ENCODE measurements around the gene SLC41A2.
A peak's percentile ranks its signal among the peaks of the same experiment; 100 is the strongest.

SLC41A2 gene

DNA sequence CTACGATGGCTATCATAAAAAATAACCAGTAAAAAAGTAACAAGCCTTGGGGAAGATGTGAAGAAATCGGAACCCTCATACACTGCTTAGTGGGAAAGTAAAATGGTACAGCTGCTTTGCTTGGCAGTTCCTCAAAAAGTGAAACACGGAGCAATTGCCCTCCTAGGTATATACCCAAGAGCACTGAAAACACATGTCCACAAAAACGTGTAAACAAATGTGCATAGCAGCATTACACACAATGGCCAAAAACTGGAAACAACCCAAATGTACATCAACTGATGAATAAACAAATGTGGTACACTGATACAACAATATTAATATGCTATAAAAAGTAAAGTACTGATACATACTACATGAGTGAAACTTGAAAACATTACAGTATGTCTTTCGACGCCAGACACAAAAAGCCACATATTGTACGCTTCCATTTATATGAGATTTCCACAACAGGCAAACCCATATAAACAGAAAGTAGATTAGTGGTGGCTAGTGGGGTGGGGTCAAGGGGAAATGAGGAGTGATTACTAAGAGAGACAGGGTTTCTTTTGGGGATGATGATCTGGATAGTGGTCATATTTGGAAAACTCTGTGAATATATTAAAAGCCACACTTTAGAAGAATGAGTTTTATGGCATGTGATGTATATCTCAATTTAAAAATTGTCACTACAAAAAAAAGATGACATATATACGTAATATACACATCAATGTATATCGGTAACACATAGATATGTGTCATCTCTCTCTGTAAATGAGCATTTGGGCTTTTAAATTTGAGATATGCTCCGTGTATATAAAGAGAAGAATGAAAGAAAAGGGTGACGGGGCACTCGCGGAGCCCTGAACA, 996 bp downstream of the SLC41A2 start:
- peaks cover 10% of the 10 kb centered on the region for H3F3A ChIP-seq (ENCODE audit: insufficient read depth)
- peak overlapping the region; percentile 89 for H2AFZ ChIP-seq (ENCODE audit: low read depth, low read length, severe bottlenecking)
- H3K9me3 ChIP-seq (ENCODE audit: insufficient read depth, low read length) = no peaks in the 10 kb centered on the region
- H3K4me2 ChIP-seq (ENCODE audit: low read depth, low read length, poor library complexity, severe bottlenecking) = peak overlapping the region; percentile 78
- TF ChIP-seq, protein P1, sequence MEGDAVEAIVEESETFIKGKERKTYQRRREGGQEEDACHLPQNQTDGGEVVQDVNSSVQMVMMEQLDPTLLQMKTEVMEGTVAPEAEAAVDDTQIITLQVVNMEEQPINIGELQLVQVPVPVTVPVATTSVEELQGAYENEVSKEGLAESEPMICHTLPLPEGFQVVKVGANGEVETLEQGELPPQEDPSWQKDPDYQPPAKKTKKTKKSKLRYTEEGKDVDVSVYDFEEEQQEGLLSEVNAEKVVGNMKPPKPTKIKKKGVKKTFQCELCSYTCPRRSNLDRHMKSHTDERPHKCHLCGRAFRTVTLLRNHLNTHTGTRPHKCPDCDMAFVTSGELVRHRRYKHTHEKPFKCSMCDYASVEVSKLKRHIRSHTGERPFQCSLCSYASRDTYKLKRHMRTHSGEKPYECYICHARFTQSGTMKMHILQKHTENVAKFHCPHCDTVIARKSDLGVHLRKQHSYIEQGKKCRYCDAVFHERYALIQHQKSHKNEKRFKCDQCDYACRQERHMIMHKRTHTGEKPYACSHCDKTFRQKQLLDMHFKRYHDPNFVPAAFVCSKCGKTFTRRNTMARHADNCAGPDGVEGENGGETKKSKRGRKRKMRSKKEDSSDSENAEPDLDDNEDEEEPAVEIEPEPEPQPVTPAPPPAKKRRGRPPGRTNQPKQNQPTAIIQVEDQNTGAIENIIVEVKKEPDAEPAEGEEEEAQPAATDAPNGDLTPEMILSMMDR (IDR thresholded peaks at IDR 0.05; ENCODE audit: insufficient read depth, low read length, poor library complexity, severe bottlenecking) = no peak
- no peak for TF ChIP-seq EZH2phosphoT487 (conservative IDR thresholded peaks at IDR 0.05; ENCODE audit: low read length)
- H3K27ac ChIP-seq (ENCODE audit: low read depth, low read length) = no peak overlapping the region
- peak overlapping the region; percentile 67 for H3K9ac ChIP-seq (ENCODE audit: low read length)
- H3K4me3 ChIP-seq (ENCODE audit: insufficient read depth, low read length, poor library complexity, severe bottlenecking) = peak overlapping the region; percentile 76
- H3K79me2 ChIP-seq (ENCODE audit: insufficient read depth, low read length) = no peaks in the 10 kb centered on the region
- no peaks in the 10 kb centered on the region for H3K9me2 ChIP-seq (replicated peaks; ENCODE audit: insufficient read depth, low read length)
- no peaks in the 10 kb centered on the region for H3K27me3 ChIP-seq (ENCODE audit: low read length)
- no peaks in the 10 kb centered on the region for H3K36me3 ChIP-seq (ENCODE audit: low read length)
- H4K20me1 ChIP-seq (ENCODE audit: low read depth, low read length) = no peaks in the 10 kb centered on the region

DNA sequence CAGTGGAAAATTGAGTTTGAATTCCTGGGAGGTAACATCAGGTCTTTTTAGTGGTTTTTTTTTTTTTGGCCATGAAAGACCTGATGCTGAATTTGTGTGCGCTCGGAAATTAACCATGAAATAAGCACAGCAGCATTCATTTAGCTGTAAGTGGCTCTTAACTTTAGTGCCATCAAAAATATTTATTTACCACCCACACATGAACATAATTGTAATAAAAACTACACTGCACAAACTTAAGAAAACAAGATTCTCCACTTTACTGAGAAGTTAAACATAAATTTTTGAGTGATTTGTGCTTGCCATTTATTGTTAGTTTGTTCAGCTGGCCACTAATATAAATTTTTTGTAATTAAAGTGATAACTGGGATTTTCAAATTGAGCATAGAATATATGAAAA, 2.4 kb downstream of the SLC41A2 start:
- Histone ChIP-seq H3K79me2 (ENCODE audit: insufficient read depth, low read length) (no peaks in the 10 kb centered on the region), H3K9me3 (ENCODE audit: insufficient read depth, low read length) (no peaks in the 10 kb centered on the region), H3K4me3 (ENCODE audit: insufficient read depth, low read length, poor library complexity, severe bottlenecking) (no peak overlapping the region), H3K36me3 (ENCODE audit: low read length) (no peaks in the 10 kb centered on the region), H4K20me1 (ENCODE audit: low read depth, low read length) (no peaks in the 10 kb centered on the region), H2AFZ (ENCODE audit: low read depth, low read length, severe bottlenecking) (no peak overlapping the region), H3F3A (ENCODE audit: insufficient read depth) (peaks cover 10% of the 10 kb centered on the region), H3K27me3 (ENCODE audit: low read length) (no peaks in the 10 kb centered on the region), H3K9me2 (replicated peaks; ENCODE audit: insufficient read depth, low read length) (no peaks in the 10 kb centered on the region), H3K9ac (ENCODE audit: low read length) (no peak overlapping the region), H3K4me2 (ENCODE audit: low read depth, low read length, poor library complexity, severe bottlenecking) (no peak overlapping the region), H3K27ac (ENCODE audit: low read depth, low read length) (no peak overlapping the region)
- no peak for TF ChIP-seq EZH2phosphoT487 (conservative IDR thresholded peaks at IDR 0.05; ENCODE audit: low read length)
- TF ChIP-seq, protein P1 (IDR thresholded peaks at IDR 0.05; ENCODE audit: insufficient read depth, low read length, poor library complexity, severe bottlenecking) = no peak

DNA sequence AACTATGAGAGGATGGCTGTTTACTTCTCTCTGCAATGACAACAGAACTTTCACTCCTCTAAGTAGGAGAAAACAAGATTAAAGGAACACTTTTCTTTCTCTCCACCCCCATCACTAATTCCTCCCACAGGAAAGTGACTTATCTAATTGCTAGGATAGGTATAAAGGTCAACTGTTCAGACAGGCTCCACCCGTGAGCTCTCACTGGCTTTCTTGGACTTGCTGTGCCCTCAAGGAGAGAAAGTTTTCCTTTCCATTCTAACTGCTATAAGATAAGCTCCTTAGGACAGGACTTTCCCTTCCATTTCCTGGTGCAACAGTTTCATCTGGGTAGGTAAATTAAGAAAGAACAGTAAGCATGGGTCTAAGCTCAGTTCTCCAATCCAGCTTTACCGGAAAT, 4.8 kb downstream of the SLC41A2 start:
- Histone ChIP-seq H3K79me2 (ENCODE audit: insufficient read depth, low read length) (no peaks in the 10 kb centered on the region), H3F3A (ENCODE audit: insufficient read depth) (peaks cover 7% of the 10 kb centered on the region), H4K20me1 (ENCODE audit: low read depth, low read length) (no peaks in the 10 kb centered on the region), H2AFZ (ENCODE audit: low read depth, low read length, severe bottlenecking) (no peak overlapping the region), H3K9me2 (replicated peaks; ENCODE audit: insufficient read depth, low read length) (no peaks in the 10 kb centered on the region), H3K4me3 (ENCODE audit: insufficient read depth, low read length, poor library complexity, severe bottlenecking) (no peak overlapping the region), H3K27me3 (ENCODE audit: low read length) (no peaks in the 10 kb centered on the region), H3K4me2 (ENCODE audit: low read depth, low read length, poor library complexity, severe bottlenecking) (no peak overlapping the region), H3K9ac (ENCODE audit: low read length) (no peak overlapping the region), H3K36me3 (ENCODE audit: low read length) (no peaks in the 10 kb centered on the region), H3K27ac (ENCODE audit: low read depth, low read length) (no peak overlapping the region), H3K9me3 (ENCODE audit: insufficient read depth, low read length) (no peaks in the 10 kb centered on the region)
- TF ChIP-seq, protein P1 (IDR thresholded peaks at IDR 0.05; ENCODE audit: insufficient read depth, low read length, poor library complexity, severe bottlenecking) = no peak
- no peak for TF ChIP-seq EZH2phosphoT487 (conservative IDR thresholded peaks at IDR 0.05; ENCODE audit: low read length)

All from SU-DHL-6 (cell line).